ENCODE measurements around the gene GULP1.
"Not testable (repeated sequence)": the region's sequence is repeated elsewhere in the genome, so short reads cannot be mapped to it uniquely, and the experiment has no call there.

The GULP1 gene

GRCh38 chr2:188291617-188292347, at the start of gene GULP1:
TSS of gene GULP1 (plus strand) at chr2:188291874. CDS start at chr2:188477703, 185,829 bp downstream.
- DNase-seq (ENCODE audit: low read depth) = peak; percentile 23

DNA sequence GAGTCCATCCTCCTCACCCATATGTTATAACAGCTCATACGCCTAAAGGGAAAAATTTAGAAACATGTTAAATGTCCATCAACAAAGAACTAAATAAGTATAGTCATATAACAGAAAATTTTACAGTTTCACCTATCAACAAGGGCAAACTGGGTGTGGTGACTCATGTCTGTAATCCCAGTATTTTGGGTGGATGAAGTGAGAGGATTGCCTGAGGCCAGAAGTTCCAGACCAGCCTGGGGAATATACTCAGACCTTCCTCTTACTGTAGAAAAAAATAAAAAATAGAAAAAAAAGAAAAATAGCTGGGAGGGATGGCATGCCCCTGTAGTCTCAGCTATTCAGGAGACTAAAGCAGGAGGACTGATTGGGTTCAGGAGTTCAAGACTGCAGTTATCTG, 48.3 kb upstream of the GULP1 start:
- H3K4me3 ChIP-seq (ENCODE audit: low read depth, low read length) = no peak overlapping the region
- no peak for DNase-seq (ENCODE audit: low read depth)

More at GRCh38 chr2:188291617-188292347, at the start of gene GULP1:
- H3K4me3 ChIP-seq (ENCODE audit: low read depth, low read length) = peak within 1 kb of the TSS; percentile 79

GRCh38 chr2:188244383-188244782, 47.3 kb upstream of the GULP1 start:
- no peak overlapping the region for H3K4me3 ChIP-seq (ENCODE audit: low read depth, low read length)
- DNase-seq (ENCODE audit: low read depth) = no peak

DNA sequence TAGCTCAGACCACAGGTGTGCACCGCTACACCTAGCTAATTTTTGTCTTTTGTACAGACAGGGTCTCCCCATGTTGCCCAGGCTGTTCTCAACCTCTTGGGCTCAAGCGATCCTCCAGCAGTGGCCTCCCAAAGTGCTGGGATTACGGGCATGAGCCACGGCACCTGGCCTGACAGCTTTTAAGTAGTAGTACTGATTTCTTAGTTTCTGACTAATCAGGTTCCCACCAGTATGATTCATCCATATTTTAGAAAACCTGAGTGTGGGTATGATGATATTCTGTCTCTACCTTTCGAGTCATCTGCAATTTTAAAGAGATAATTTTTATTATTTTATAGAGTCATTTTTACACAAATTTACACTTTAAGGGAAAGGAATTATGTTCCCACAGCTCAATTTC, 46.4 kb upstream of the GULP1 start:
- no peak overlapping the region for H3K4me3 ChIP-seq (ENCODE audit: low read depth, low read length)
- DNase-seq (ENCODE audit: low read depth) = no peak

DNA sequence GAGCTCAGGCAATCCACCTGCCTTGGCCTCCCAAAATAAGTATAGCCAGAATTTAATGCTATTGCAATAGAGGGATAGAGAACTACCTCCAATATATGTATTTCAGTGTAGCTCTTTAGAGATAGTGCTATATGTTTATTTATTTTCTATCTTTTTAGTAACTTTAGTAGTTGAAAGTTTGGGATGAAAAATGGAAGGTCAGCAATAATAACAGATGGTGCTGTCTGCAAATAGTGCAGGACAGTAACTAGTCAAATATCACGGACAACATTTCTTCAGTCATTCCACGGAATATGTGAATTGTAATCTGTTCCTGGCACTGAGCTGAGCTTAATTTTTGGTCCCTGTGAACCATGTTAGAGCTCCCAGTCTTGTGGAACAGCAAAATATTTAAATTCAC, 43.2 kb upstream of the GULP1 start:
- no peak overlapping the region for H3K4me3 ChIP-seq (ENCODE audit: low read depth, low read length)
- DNase-seq (ENCODE audit: low read depth) = no peak

GRCh38 chr2:188251034-188251433, 40.6 kb upstream of the GULP1 start:
- no peak overlapping the region for H3K4me3 ChIP-seq (ENCODE audit: low read depth, low read length)
- DNase-seq (ENCODE audit: low read depth) = no peak

DNA sequence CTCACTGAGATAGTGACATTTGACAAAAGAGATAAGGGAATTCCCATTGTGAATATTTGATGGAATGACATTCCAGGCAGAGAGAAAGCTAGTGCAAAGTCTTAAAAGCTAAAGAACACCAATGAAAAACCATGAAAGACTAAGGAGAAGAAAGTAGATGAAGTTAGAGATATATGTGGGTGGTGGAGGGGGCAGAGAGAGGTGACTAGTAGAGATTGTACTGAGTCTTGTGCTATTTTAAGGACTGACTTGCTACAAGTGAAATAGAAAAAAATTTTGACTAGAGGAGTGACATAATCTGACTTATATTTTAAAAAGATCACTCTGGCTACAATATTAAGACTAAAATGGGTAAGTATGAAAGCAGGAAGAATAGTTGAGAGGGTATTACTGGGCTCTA, 35.3 kb upstream of the GULP1 start:
- no peak for DNase-seq (ENCODE audit: low read depth)
- no peak overlapping the region for H3K4me3 ChIP-seq (ENCODE audit: low read depth, low read length)

DNA sequence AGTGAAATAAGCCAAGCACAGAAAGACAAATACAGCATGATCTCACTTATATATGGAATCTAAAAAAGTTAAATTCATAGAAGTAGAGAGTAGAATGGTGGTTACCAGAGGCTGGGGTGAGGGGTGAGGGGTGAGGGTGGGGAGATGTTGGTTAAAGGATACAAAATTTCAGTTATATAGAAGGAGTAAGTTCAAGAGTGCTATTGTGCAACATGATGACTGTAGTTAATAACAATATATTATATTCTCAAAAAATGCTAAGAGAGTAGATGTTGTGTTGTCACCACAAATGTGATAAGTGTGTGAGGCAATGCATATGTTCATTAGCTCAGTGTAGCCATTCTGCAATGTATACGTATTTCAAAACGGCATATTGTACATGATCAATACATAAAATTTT, 26.4 kb upstream of the GULP1 start:
- DNase-seq (ENCODE audit: low read depth) = no peak
- no peak overlapping the region for H3K4me3 ChIP-seq (ENCODE audit: low read depth, low read length)

- DNase-seq (ENCODE audit: low read depth) = no peak
- H3K4me3 ChIP-seq (ENCODE audit: low read depth, low read length) = no peak overlapping the region
Measured at GRCh38 chr2:188267776-188268175, 23.9 kb upstream of the GULP1 start.

GRCh38 chr2:188269004-188269403, 22.7 kb upstream of the GULP1 start:
- no peak overlapping the region for H3K4me3 ChIP-seq (ENCODE audit: low read depth, low read length)

DNA sequence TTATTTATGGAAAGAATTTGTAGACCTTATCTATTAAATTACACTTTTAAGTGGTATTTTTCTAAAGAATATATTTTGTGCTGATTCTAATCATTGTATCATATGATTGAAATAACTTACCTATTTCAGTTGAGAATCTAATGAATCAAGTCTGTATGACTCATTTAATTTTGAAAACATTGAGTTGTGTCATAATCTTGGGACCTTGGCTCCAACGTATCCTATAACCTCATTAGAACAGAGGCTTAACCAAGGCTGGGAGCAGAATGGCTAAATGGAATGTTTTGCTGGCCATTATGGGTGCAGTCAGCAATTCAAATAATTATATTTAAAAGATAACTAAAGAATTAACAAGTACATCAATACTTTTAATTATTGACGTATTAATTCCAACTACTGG, 19.6 kb upstream of the GULP1 start:
- no peak for DNase-seq (ENCODE audit: low read depth)
- H3K4me3 ChIP-seq (ENCODE audit: low read depth, low read length) = no peak overlapping the region

More at GRCh38 chr2:188269004-188269403, 22.7 kb upstream of the GULP1 start:
- DNase-seq (ENCODE audit: low read depth) = no peak

DNA sequence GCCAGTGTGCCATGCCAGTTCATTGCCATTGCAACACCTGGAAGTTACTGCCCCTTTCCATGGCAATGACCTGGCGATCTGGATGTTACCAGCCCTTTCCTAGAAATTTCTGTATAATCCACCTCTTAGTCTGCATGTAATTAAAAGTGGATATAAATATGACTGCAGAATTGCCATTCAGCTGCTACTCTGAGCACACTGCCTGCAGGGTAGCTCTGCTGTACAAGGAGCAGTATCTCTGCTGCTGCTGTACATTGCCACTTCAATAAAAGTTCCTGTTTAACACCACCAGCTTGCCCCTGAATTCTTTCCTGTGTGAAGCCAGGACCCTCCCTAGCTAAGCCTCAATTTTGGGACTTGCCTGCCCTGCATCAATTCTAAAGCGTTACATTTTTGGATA, 17.4 kb upstream of the GULP1 start:
- DNase-seq (ENCODE audit: low read depth) = no peak

GRCh38 chr2:188276255-188276654, 15.4 kb upstream of the GULP1 start:
- no peak overlapping the region for H3K4me3 ChIP-seq (ENCODE audit: low read depth, low read length)

More for the DNA sequence above, 17.4 kb upstream of the GULP1 start:
- no peak overlapping the region for H3K4me3 ChIP-seq (ENCODE audit: low read depth, low read length)

DNA sequence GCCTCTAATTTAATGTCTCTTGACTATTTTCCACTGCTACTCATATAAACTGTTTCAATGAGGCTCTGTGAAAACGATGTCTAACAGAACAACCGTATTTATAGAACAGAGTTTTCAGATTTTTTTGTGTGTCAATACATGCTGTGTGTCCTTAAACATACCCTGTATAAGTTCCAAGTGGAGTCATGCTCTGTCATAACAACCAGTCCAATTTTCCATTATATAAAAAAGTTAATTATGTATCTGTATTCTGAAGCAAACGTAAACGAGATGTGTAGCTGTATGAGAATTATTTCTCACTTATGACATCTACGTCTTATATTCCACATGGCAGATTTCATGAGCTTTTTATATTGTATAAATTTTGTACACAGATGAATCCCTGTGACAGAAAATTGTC, 13.9 kb upstream of the GULP1 start:
- DNase-seq (ENCODE audit: low read depth) = no peak
- H3K4me3 ChIP-seq (ENCODE audit: low read depth, low read length) = no peak overlapping the region

More at GRCh38 chr2:188276255-188276654, 15.4 kb upstream of the GULP1 start:
- DNase-seq (ENCODE audit: low read depth) = no peak

DNA sequence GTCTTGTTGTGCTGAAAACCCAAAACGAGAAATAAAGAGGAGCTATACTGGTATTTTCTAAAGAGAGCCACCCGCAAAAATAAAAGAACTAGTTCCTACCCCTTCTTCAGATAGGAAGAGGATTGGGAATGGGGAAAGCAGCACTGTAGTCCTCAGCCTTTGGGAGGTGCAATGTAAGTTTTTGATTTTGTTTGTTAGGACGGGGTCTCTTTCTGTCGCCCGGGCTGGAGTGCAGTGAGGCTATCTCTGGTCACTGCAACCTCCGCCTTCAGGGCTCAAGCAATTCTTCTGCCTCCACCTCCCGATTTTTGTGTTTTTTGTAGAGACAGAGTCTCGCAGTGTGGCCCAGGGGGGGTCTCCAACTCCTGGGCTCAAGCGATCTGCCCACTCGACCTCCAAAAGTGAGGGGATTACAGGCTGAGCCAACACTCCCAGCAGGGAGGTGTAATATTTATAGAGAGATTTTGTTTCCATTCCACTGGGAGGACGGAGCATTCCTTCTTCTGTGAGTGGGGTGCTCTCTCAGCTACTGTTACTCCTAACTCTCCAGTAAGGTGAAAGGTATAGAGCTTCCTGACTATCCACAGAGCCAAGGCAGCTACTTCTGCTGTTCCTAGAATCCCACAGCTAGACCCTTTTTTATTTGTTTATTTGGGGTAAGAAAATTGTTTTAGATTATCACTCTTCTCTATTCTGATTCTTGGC, 13.1 kb upstream of the GULP1 start:
- no peak for DNase-seq (ENCODE audit: low read depth)
- no peak overlapping the region for H3K4me3 ChIP-seq (ENCODE audit: low read depth, low read length)

GRCh38 chr2:188279093-188279445, 12.6 kb upstream of the GULP1 start:
- no peak for DNase-seq (ENCODE audit: low read depth)
- no peak overlapping the region for H3K4me3 ChIP-seq (ENCODE audit: low read depth, low read length)

- H3K4me3 ChIP-seq (ENCODE audit: low read depth, low read length) = no peak overlapping the region
- no peak for DNase-seq (ENCODE audit: low read depth)
Measured at GRCh38 chr2:188280811-188281222, 10.9 kb upstream of the GULP1 start.

GRCh38 chr2:188282907-188283306, 8.8 kb upstream of the GULP1 start:
- H3K4me3 ChIP-seq (ENCODE audit: low read depth, low read length) = no peak overlapping the region
- DNase-seq (ENCODE audit: low read depth) = no peak

DNA sequence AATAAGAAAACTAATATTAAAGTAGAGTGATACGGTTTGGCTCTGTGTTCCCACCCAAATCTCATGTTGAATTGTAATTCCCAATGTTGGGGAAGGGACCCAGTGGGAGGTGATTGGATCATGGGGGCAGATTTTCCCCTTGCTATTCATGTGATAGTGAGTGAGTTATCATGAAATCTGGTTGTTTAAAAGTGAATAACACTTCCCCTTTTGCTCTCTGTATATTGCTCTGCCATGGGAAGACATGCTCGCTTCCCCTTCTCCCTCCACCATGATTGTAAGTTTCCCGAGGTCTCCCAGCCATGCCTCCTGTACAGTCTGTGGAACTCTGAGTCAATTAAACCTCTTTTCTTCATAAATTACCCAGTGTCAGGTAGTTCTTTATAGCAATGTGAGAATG, 7.4 kb upstream of the GULP1 start:
- H3K4me3 ChIP-seq (ENCODE audit: low read depth, low read length) = not testable (repeated sequence)

DNA sequence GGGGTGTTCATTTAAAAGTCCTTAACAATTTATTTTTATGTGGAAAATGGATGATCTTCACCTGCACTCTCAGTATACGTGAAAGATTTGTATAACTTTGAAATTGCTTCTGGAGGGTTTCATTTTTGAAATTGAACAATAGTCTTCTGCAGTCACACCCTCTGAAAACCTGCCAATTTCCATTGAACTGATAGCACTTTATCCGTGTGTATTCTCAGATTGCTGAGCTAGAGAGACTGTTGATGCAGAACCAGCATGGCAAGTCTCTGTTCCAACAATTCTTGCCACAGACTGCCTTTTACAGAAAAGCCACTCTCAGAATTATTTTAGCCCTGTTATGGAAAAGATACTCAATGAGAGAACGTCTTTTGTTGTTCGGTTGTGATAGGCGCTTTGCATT, 6.6 kb upstream of the GULP1 start:
- H3K4me3 ChIP-seq (ENCODE audit: low read depth, low read length) = no peak overlapping the region
- no peak for DNase-seq (ENCODE audit: low read depth)

More for the DNA sequence above, 7.4 kb upstream of the GULP1 start:
- not testable (repeated sequence) for DNase-seq (ENCODE audit: low read depth)

DNA sequence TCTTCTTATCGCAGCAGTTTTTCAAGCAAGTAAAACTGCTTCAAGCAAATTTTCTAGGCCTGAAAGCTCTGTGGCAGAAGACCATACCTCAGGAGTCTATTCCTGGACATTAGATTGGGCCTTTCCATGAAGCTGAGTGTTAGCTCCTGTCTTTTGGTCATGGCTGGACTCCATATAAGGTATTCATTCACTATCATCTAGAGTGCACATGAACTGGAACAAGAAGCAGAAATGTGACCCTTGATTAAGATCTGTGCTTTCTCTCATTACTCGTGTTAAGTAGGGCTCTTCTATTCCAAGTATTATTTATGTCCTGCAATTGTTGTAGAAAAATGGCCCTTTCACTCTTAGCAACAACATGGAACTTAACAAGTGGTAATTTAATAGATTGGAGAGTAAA, 5.9 kb upstream of the GULP1 start:
- DNase-seq (ENCODE audit: low read depth) = no peak

More for the DNA sequence above, 5.9 kb upstream of the GULP1 start:
- no peak overlapping the region for H3K4me3 ChIP-seq (ENCODE audit: low read depth, low read length)
